BJ (cell line): ENCODE results near the gene OR2A1. TPM values are rescaled to one million over a fixed set of nuclear protein-coding genes. Genes with fewer than 3 reads are reported as not detected.
"Not testable (repeated sequence)": the region's sequence is repeated elsewhere in the genome, so short reads cannot be mapped to it uniquely, and the experiment has no call there.

Experiments used
- CTCF ChIA-PET: fragments of 350-600 bp; formaldehyde crosslinking; extraction: SDS; loops from one replicate; lab custom pipeline; 2021; ENCODE audit warnings: antibody characterized with exemption, inconsistent platforms; lab: Yijun Ruan, JAX
- POLR2A ChIA-PET: fragments of 300-600 bp; sonication (Branson Sonifier 250); formaldehyde crosslinking; extraction: SDS; loops from one replicate; lab custom pipeline; 2021; ENCODE audit warnings: antibody characterized with exemption; lab: Charles Lee
- DNase-seq: peaks from one replicate; pipeline ENCODE4 v3.0.0-alpha.2; 2011; ENCODE audit warnings: low read depth
- H3K27me3 ChIP-seq: 2 replicates; pipeline ENCODE4 v1.6.0; 2011; ENCODE audit warnings: low read length; ENCODE audit not compliant: control insufficient read depth, insufficient read depth
- H3K36me3 ChIP-seq: 2 replicates; pipeline ENCODE4 v1.5.1; 2011; ENCODE audit warnings: low read length; ENCODE audit not compliant: control insufficient read depth, insufficient read depth
- H3K4me3 ChIP-seq: 2 replicates; pipeline ENCODE4 v1.5.1; 2011; ENCODE audit warnings: low read depth, mild to moderate bottlenecking, control low read depth, low read length
- polyA plus RNA-seq: library from polyadenylated mRNA; depleted of rRNA; stranded (reverse); fragments of >200 nt; gene quantifications from 2 replicates; pipeline ENCODE4 v1.2.3, GENCODE V29; 2011

Gene OR2A1
- polyA plus RNA-seq, 1 experiment: 0.13 TPM

- POLR2A ChIA-PET, CTCF ChIA-PET, H3K36me3 ChIP-seq, DNase-seq, H3K4me3 ChIP-seq, H3K27me3 ChIP-seq: not testable (repeated sequence)
Observed at GRCh38 chr7:144302578-144303303, 9.5 kb upstream of the OR2A1 start.

- H3K4me3 ChIP-seq, H3K27me3 ChIP-seq, H3K36me3 ChIP-seq, POLR2A ChIA-PET, CTCF ChIA-PET, DNase-seq: not testable (repeated sequence)
Observed at GRCh38 chr7:144303607-144304006, 8.6 kb upstream of the OR2A1 start.

GRCh38 chr7:144305156-144305555 lies 7.1 kb upstream of the OR2A1 start:
- CTCF ChIA-PET, H3K36me3 ChIP-seq, POLR2A ChIA-PET: not testable (repeated sequence)

GRCh38 chr7:144309702-144310101 lies 2.5 kb upstream of the OR2A1 start:
- DNase-seq, H3K4me3 ChIP-seq, H3K27me3 ChIP-seq, POLR2A ChIA-PET, CTCF ChIA-PET, H3K36me3 ChIP-seq: not testable (repeated sequence)

More at GRCh38 chr7:144305156-144305555, 7.1 kb upstream of the OR2A1 start:
- not testable (repeated sequence) for H3K4me3 ChIP-seq, H3K27me3 ChIP-seq, DNase-seq

- DNase-seq, H3K36me3 ChIP-seq, H3K4me3 ChIP-seq, CTCF ChIA-PET, POLR2A ChIA-PET, H3K27me3 ChIP-seq: not testable (repeated sequence)
Observed at GRCh38 chr7:144311218-144311617, 1.0 kb upstream of the OR2A1 start.

- CTCF ChIA-PET, H3K4me3 ChIP-seq, H3K27me3 ChIP-seq, H3K36me3 ChIP-seq, POLR2A ChIA-PET, DNase-seq: not testable (repeated sequence)
Observed at GRCh38 chr7:144317537-144317936, 5.3 kb downstream of the OR2A1 start.

GRCh38 chr7:144319547-144319946 lies 7.3 kb downstream of the OR2A1 start:
- H3K27me3 ChIP-seq, CTCF ChIA-PET, H3K4me3 ChIP-seq, POLR2A ChIA-PET, DNase-seq, H3K36me3 ChIP-seq: not testable (repeated sequence)

- H3K36me3 ChIP-seq, H3K4me3 ChIP-seq, CTCF ChIA-PET, H3K27me3 ChIP-seq, POLR2A ChIA-PET, DNase-seq: not testable (repeated sequence)
Observed at GRCh38 chr7:144321677-144322206, 9.5 kb downstream of the OR2A1 start.

GRCh38 chr7:144323359-144323758 lies 11.1 kb downstream of the OR2A1 start:
- H3K36me3 ChIP-seq, DNase-seq, POLR2A ChIA-PET, CTCF ChIA-PET, H3K4me3 ChIP-seq, H3K27me3 ChIP-seq: not testable (repeated sequence)

GRCh38 chr7:144325868-144326267 lies 13.6 kb downstream of the OR2A1 start:
- H3K27me3 ChIP-seq, H3K36me3 ChIP-seq, H3K4me3 ChIP-seq, CTCF ChIA-PET, DNase-seq, POLR2A ChIA-PET: not testable (repeated sequence)

GRCh38 chr7:144330044-144330443 lies 17.8 kb downstream of the OR2A1 start:
- H3K4me3 ChIP-seq, CTCF ChIA-PET, DNase-seq, H3K27me3 ChIP-seq, POLR2A ChIA-PET, H3K36me3 ChIP-seq: not testable (repeated sequence)

GRCh38 chr7:144331221-144331995 lies 19.2 kb downstream of the OR2A1 start:
- CTCF ChIA-PET: interaction anchor here (0.9 to 1.2 kb wide), 2 partner anchors 60 to 108 kb away, joined by 3 to 5 read pairs; no protein-coding TSS in a partner anchor
- DNase-seq, H3K27me3 ChIP-seq, POLR2A ChIA-PET, H3K36me3 ChIP-seq, H3K4me3 ChIP-seq: not testable (repeated sequence)

GRCh38 chr7:144331996-144332288 lies 19.7 kb downstream of the OR2A1 start:
- H3K4me3 ChIP-seq, DNase-seq, POLR2A ChIA-PET, H3K36me3 ChIP-seq, H3K27me3 ChIP-seq: not testable (repeated sequence)
- CTCF ChIA-PET: interaction anchor here (0.9 to 1.2 kb wide), 2 partner anchors 60 to 107 kb away, joined by 3 to 5 read pairs; no protein-coding TSS in a partner anchor
